Aorta (tissue), 5 donors: ENCODE data around the gene HNRNPM. TPM values are rescaled to one million over a fixed set of nuclear protein-coding genes. Genes with fewer than 3 reads are reported as not detected.

ENCODE experiments used
- ATAC-seq: fragments of 200-7000 bp; cut with Tn5 transposase; one replicate; pipeline ENCODE4 v1.9.1; 2022; ENCODE audit warnings: moderate library complexity; ENCODE audit not compliant: low FRiP score
- DNase-seq, 2 donors: peaks; one replicate each; pipeline ENCODE4 v3.0.0-alpha.2; 2020
- H3K27ac ChIP-seq, 2 donors: one replicate each; pipeline ENCODE4 v1.5.1; 2013; ENCODE audit warnings: low read length in 2 of 2, mild to moderate bottlenecking in 2 of 2, moderate library complexity in 2 of 2, control low read depth in 1 of 2, inconsistent platforms in 1 of 2, low read depth in 1 of 2
- H3K27me3 ChIP-seq, 2 donors: one replicate each; pipeline ENCODE4 v1.6.1; 2013; ENCODE audit warnings: control low read depth in 1 of 2, low read length in 1 of 2, mild to moderate bottlenecking in 1 of 2, moderate library complexity in 1 of 2; ENCODE audit not compliant: insufficient read depth in 2 of 2, control insufficient read depth in 1 of 2
- H3K36me3 ChIP-seq, 2 donors: one replicate each; pipeline ENCODE4 v1.6.1; 2013; ENCODE audit warnings: control low read depth in 1 of 2, low read length in 1 of 2, mild to moderate bottlenecking in 1 of 2; ENCODE audit not compliant: insufficient read depth in 2 of 2, control insufficient read depth in 1 of 2
- H3K4me1 ChIP-seq, 2 donors: one replicate each; pipeline ENCODE4 v1.6.1; 2013; ENCODE audit warnings: low read length in 2 of 2, control low read depth in 1 of 2, mild to moderate bottlenecking in 1 of 2, moderate library complexity in 1 of 2; ENCODE audit not compliant: insufficient read depth in 2 of 2, control insufficient read depth in 1 of 2
- H3K4me3 ChIP-seq, 2 donors: one replicate each; pipeline ENCODE4 v1.5.1; 2013; ENCODE audit warnings: low read length in 2 of 2, control low read depth in 1 of 2, mild to moderate bottlenecking in 1 of 2
- H3K9me3 ChIP-seq: one replicate; pipeline ENCODE4 v1.6.1; 2013; ENCODE audit warnings: mild to moderate bottlenecking, low read length; ENCODE audit not compliant: control insufficient read depth
- WGBS, 2 donors: extraction: QIAGEN DNeasy Blood & Tissue Kit; methylation state at CpG; one replicate each; pipeline ENCODE4 v1.1.7; 2013; 5-methylcytosine and 5-hydroxymethylcytosine counted together
- intact Hi-C, 2 donors: fragments of 100-400 bp; cut with DNase I; formaldehyde crosslinking; loops; one replicate each; pipeline versions ENCODE4 v1.14.2 to v1.15.0; 2022
- polyA plus RNA-seq, 2 donors: library from polyadenylated mRNA; stranded (reverse); fragments of 200-250 nt; gene quantifications; one replicate each; pipeline ENCODE4 v1.2.3, GENCODE V29; 2013
- total RNA-seq, 2 donors: library from RNA; stranded (reverse); fragmentation: NEBNext Ultra II Directional; extraction: Animal tissue kit (Norgen Biotek cat#: 25700); gene quantifications; one replicate each; pipeline ENCODE4 v1.2.1, GENCODE V29; 2021
- donor health status: healthy with polysubstance abuse.
- donor health status: Bipolar disorder and iron deficiency.
- donor health status: DM: no; HTN: no; CAD: no.
- donor health status: DM: no; HTN: no; CAD: no.
- donor health status: DM: yes; HTN: yes; CAD: no.

HNRNPM gene
- total and polyA plus RNA-seq, 4 donors, result 106 to 148 (median 123) TPM

GRCh38 chr19:8490395-8490760, 45.6 kb downstream of the HNRNPM start:
- no peak overlapping the region for H3K27ac ChIP-seq
- ATAC-seq (no peak), DNase-seq (no peak)
- H3K27me3 ChIP-seq, result no peaks in the 10 kb centered on the region
- H3K4me1 ChIP-seq, result no peaks in the 10 kb centered on the region
- WGBS, 2 donors, result 85 to 86% methylated on average over 23 to 24 of the region's 24 CpGs
- H3K36me3 ChIP-seq, result peaks cover 0 to 16% of the 10 kb centered on the region in 2 donors
- H3K9me3 ChIP-seq, result no peaks in the 10 kb centered on the region
- H3K4me3 ChIP-seq, result no peak overlapping the region
- intact Hi-C loops, result no loop called here

GRCh38 chr19:8490873-8491272, 46.1 kb downstream of the HNRNPM start:
- intact Hi-C loops, result no loop called here
- ATAC-seq, result no peak

GRCh38 chr19:8491574-8491973, 46.8 kb downstream of the HNRNPM start:
- intact Hi-C loops, result no loop called here
- Histone ChIP-seq H3K27me3 (no peaks in the 10 kb centered on the region), H3K9me3 (no peaks in the 10 kb centered on the region), H3K4me3 (no peak overlapping the region), H3K27ac (no peak overlapping the region), H3K4me1 (no peaks in the 10 kb centered on the region), H3K36me3 (peaks cover 0 to 9% of the 10 kb centered on the region in 2 donors)
- ATAC-seq (no peak), DNase-seq (no peak)
- WGBS, 2 donors, result 86 to 90% methylated on average over 6 of the region's 6 CpGs

More at GRCh38 chr19:8490873-8491272, 46.1 kb downstream of the HNRNPM start:
- 85 to 88% methylated on average over 12 of the region's 12 CpGs for WGBS, 2 donors
- H3K4me1 ChIP-seq, result no peaks in the 10 kb centered on the region
- no peaks in the 10 kb centered on the region for H3K27me3 ChIP-seq
- no peak for DNase-seq
- peaks cover 0 to 13% of the 10 kb centered on the region in 2 donors for H3K36me3 ChIP-seq
- no peak overlapping the region for H3K27ac ChIP-seq
- H3K4me3 ChIP-seq, result no peak overlapping the region
- no peaks in the 10 kb centered on the region for H3K9me3 ChIP-seq

- Histone ChIP-seq H3K4me3 (no peak overlapping the region), H3K27me3 (no peaks in the 10 kb centered on the region), H3K36me3 (no peaks in the 10 kb centered on the region), H3K4me1 (no peaks in the 10 kb centered on the region), H3K9me3 (no peaks in the 10 kb centered on the region), H3K27ac (no peak overlapping the region)
- intact Hi-C loops, result no loop called here
- DNase-seq, result no peak
- ATAC-seq, result no peak
- 73 to 80% methylated on average over 7 of the region's 7 CpGs for WGBS, 2 donors
Measured at GRCh38 chr19:8494158-8494557, 49.4 kb downstream of the HNRNPM start.

GRCh38 chr19:8498295-8498694, 53.5 kb downstream of the HNRNPM start:
- DNase-seq, result no peak
- Histone ChIP-seq H3K27ac (no peak overlapping the region), H3K4me1 (no peaks in the 10 kb centered on the region), H3K36me3 (no peaks in the 10 kb centered on the region), H3K27me3 (no peaks in the 10 kb centered on the region), H3K4me3 (no peak overlapping the region), H3K9me3 (no peaks in the 10 kb centered on the region)
- WGBS, 2 donors, result 85 to 89% methylated on average over 21 to 22 of the region's 22 CpGs
- no peak for ATAC-seq
- intact Hi-C loops, result no loop called here

- DNase-seq, result no peak
- H3K27ac ChIP-seq, result no peak overlapping the region
- no peaks in the 10 kb centered on the region for H3K27me3 ChIP-seq
- H3K4me3 ChIP-seq, result no peak overlapping the region
- ATAC-seq, result no peak
- no peaks in the 10 kb centered on the region for H3K4me1 ChIP-seq
- H3K36me3 ChIP-seq, result no peaks in the 10 kb centered on the region
- intact Hi-C loops, result no loop called here
- H3K9me3 ChIP-seq, result no peaks in the 10 kb centered on the region
- WGBS, 2 donors, result 81 to 82% methylated on average over 41 of the region's 41 CpGs
Measured at GRCh38 chr19:8499048-8499833, 54.5 kb downstream of the HNRNPM start.

GRCh38 chr19:8500158-8500557, 55.4 kb downstream of the HNRNPM start:
- H3K27me3 ChIP-seq, result no peaks in the 10 kb centered on the region
- H3K4me3 ChIP-seq, result no peak overlapping the region
- WGBS, 2 donors, result 50 to 60% methylated on average over 7 of the region's 7 CpGs
- no peak overlapping the region for H3K27ac ChIP-seq
- H3K36me3 ChIP-seq, result no peaks in the 10 kb centered on the region
- H3K4me1 ChIP-seq, result no peaks in the 10 kb centered on the region
- DNase-seq (no peak), ATAC-seq (no peak)
- H3K9me3 ChIP-seq, result no peaks in the 10 kb centered on the region
- intact Hi-C loops, result no loop called here

- no peaks in the 10 kb centered on the region for H3K9me3 ChIP-seq
- intact Hi-C loops, result no loop called here
- no peak for DNase-seq
- no peak overlapping the region for H3K4me3 ChIP-seq
- H3K4me1 ChIP-seq, result no peaks in the 10 kb centered on the region
- 74 to 75% methylated on average over 6 of the region's 6 CpGs for WGBS, 2 donors
- no peak for ATAC-seq
- H3K27me3 ChIP-seq, result no peaks in the 10 kb centered on the region
- no peak overlapping the region for H3K27ac ChIP-seq
- H3K36me3 ChIP-seq, result no peaks in the 10 kb centered on the region
Measured at GRCh38 chr19:8501516-8501915, 56.7 kb downstream of the HNRNPM start.

- no peaks in the 10 kb centered on the region for H3K9me3 ChIP-seq
- H3K27me3 ChIP-seq, result no peaks in the 10 kb centered on the region
- no peak overlapping the region for H3K4me3 ChIP-seq
- H3K4me1 ChIP-seq, result no peaks in the 10 kb centered on the region
- intact Hi-C loops, result no loop called here
- no peaks in the 10 kb centered on the region for H3K36me3 ChIP-seq
- 74 to 75% methylated on average over 14 of the region's 14 CpGs for WGBS, 2 donors
- DNase-seq (no peak), ATAC-seq (no peak)
- H3K27ac ChIP-seq, result no peak overlapping the region
Measured at GRCh38 chr19:8501981-8502380, 57.2 kb downstream of the HNRNPM start.
